ENCODE results near the gene COX5A.
A peak's percentile ranks its signal among the peaks of the same experiment; 100 is the strongest.

Gene COX5A

DNA sequence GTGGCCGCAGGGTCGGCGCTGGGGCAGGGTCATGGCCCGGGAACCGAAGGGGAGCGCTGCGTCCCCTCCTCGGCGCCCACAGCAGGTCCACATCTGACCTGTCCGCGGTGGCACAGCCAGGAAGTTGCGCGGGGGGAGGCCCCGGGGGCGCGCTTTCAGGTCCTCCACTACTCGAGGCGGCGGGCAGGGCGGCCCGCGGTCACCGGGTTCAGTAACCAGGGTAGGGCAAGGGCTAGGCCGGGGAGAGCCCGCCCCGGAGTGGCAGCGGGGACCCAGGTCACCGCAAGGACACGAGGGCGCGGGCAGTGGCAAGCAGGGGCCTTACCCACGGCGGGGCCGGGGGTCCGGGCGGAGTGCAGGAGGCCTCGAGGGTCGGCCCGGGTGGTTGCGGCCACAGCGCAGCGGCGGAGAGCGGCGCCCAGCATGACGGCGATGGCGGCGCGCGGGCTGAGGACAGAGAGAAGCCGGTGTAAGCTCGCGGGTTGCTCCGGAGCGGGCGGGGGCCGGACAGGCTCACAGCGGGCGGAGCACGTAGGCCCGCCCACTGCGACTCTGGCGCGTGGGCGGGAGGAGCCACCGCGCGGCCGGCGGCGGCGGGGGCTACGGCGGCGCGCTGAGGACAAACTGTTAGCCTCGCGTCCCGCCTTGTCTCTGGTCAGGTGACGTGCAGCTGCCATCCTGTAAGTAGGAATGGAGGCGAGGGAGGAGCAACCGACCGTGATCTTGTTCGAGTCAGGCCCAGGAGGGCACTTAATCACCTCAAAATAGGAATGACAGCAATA is at the start of gene COX5A:
TSS of gene COX5A (minus strand) at position 484 of the 782 bp plus-strand sequence. CDS start at position 425, 59 bp downstream.
- DNase-seq (ENCODE audit: low spot score): peak; percentile 99

DNA sequence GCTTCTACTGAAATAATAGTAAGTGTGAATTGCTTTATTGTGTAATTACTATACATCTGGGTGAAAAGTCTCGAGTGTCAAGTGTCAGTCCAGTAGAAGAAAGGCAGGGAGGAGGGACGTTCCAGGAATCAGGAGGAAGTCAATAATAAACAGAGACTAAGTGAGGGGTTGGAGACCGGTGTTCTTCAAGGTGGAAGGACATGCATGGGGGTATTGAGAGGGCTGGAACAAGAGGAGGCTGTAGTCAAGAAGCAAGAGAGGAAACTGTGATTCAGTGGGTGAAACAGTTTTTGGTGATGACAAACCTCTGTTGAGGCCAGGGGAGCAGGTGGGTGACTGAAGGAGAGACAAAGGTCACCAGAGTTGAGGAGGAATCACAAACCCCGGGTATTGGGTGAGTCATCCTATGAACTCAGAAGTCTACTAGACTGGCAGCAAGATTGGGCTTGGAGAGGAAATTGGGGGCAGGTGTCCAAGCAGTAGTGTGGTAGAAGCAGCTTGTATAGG is 45.9 kb upstream of the COX5A start:
- DNase-seq (ENCODE audit: low spot score): peak; percentile 32

DNA sequence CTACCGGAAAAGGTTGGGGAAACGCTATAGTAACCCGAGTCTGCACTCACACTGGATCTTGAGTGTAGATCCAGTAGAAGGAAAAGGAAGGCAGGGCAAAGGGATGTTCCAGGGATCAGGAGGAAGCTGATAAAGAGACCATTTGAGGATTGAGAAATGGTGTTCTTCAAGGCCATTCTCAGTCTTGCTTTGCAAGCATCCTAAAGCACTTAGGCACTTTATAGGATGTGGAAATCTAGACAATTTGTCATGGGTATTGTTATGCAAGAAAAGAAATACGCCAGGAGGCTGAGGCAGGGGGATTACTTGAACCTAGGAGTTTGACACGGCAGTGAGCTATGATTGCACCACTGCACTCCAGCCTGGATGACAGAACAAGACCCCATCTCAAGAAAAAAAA is 44.3 kb upstream of the COX5A start:
- no peak for DNase-seq (ENCODE audit: low spot score)

DNA sequence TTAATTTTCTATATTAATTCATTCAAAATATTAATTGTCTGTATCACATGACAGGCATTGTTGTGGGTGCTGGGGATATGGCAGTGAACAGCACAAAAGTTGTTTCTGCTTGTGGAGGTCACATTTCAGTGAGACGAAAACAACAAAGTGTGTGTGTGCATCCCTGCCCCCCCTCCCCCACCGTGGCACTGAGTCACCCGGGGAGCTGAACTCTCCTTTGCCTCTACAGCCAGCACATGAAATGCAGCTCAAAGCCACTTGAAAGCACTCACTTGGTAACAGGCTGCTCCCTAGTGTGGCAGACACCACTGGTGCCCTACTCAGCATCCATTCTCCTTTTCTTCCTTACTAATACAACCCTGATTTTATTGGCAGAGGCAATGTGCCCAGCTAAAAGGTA is 40.6 kb upstream of the COX5A start:
- no peak for DNase-seq (ENCODE audit: low spot score)

DNA sequence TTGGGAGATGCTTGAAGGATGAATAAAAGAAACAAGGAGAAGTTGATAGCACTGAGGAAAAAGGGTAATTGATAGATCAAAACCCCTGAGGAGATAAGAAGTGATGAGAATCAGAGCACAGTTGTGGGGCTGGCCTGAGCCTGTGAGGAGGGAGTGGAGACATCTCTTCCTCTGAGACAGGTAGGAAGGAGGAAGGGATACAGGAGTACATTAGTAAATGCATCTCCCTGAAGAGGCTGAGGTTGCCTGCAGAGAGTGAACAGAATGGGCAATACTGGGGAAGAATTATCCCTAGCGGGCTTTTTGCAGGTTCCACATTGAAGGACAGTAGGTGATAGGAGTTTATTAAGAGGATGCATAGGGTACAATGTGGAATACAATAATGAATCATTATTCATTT is 40.2 kb upstream of the COX5A start:
- no peak for DNase-seq (ENCODE audit: low spot score)

DNA sequence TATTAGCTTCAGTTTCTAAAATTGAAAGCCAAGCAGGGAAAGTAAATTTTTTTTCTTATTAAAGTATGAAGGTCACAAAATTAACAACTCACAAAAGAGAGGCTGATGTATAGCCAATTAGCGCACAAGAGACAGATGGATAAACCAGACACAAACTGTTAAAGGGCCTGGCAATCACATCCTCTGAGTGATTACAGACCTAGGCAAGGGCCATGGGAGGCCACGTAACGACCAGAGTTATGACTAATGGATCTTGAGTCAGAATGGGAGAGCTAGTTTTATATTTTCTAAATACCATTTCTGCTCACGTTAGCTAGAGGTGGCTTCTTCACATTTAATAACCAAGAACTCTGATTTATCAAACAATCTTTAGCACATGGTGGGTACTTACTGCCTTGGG is 39.7 kb upstream of the COX5A start:
- DNase-seq (ENCODE audit: low spot score): no peak

DNA sequence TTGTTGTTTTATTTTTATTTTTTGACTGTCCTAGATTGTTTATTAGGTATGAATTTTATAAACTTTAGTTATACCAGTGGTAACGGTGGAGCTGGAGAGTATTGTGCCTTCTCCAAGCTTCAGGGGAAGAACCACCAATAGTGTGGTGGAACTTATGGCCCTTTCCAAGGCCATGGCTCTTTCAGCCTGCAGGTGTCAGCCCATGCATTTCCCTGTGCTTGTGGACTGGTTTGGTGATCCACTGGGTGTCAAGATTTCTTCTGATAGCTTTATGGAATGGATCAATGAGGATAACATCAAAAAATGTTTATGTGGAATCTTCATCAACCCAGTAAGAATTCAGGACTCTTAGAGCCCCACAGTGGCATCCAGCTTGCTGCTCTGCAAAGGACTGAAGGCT is 38.3 kb upstream of the COX5A start:
- DNase-seq (ENCODE audit: low spot score): no peak

DNA sequence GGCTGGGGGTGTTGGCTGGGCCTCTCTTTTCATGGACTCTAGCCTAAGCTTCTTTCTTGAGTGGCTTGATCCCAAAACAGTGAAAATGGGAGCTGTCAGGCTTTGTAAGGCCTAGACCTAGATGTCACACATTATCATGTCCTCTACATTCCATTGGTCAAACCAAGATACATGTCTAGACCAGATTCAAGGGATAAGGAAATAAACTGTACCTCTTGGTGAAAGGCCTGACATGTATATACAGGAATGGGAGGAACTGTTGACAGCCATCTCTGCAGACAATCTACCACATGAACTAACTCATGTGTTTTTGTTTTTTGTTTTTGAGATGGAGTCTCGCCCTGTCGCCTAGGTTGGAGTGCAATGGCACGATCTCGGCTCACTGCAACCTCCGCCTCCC is 29.8 kb upstream of the COX5A start:
- no peak for DNase-seq (ENCODE audit: low spot score)

DNA sequence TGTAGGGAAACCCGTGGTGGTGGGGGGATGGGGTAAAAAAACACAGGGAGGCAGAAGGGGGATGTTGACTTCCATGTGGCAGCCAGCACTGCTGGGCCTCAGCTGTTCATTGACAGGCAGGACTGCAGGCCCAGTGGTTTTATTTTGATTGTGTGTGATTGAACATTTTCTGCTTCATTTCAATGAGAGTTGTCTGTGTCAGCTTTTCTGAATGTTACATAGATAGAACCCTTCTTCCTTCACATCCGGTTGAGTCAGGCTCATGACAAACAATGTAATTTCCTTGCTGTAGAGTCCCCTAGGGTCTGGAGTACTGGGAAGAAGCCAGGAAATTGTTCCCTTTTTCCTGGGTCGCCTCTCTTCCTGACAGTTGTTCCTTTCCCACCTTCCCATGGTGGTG is 26.9 kb upstream of the COX5A start:
- no peak for DNase-seq (ENCODE audit: low spot score)

DNA sequence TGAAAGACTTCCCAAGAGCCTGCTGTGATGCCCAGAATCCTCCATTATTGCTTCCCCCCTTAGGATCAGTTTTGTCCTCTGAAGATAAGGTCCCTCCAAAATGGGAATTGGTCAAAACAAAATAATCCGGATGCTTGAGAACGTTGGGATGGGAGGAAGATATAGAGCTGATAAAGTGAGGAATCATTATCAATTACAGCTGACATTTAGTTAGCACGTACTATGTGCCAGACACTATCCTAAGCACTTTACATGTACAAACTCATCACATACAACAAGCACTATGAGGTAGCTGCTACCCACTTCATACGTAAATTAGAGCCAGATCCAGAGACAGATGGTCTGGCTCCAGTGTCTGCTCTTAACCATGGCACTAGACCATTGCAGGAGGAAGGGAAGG is 25.3 kb upstream of the COX5A start:
- no peak for DNase-seq (ENCODE audit: low spot score)

DNA sequence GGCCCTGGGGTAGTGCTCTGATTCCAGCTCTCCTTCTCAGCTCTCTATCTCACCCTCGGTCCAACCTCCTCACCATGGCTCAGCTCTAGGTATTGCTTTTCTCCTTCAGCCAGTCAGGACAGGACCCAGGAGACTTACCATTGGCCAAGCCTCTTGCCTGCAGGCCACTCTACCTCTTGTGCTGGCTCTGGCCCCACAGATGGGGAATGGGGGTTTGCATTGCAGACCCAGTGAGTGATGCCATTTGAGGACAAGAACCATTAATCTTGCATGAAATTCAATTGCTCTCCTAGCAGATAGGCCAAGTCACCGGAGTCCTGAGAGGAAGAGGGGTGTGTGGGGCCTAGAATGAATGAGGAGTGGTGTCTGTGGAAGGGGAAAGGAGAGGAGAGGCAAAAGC is 24.8 kb upstream of the COX5A start:
- no peak for DNase-seq (ENCODE audit: low spot score)

DNA sequence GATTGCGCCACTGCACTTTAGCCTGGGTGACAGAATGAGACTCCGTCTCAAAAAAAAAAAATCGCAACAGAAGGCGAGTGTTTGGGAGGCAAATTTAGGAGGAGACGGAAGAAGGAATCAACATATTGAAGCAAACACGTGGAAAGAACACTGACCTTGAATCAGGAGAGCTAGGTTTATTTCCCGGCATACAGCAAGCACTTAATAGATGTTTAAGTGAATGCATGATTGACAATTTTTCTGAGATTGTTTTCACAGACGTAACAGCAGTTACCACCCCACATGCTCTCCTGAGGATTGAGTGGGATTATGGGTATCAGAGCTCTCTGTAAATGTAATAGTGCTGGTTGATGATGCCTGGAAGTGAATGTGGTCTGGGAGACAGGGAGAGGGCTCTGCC is 24.3 kb upstream of the COX5A start:
- no peak for DNase-seq (ENCODE audit: low spot score)

DNA sequence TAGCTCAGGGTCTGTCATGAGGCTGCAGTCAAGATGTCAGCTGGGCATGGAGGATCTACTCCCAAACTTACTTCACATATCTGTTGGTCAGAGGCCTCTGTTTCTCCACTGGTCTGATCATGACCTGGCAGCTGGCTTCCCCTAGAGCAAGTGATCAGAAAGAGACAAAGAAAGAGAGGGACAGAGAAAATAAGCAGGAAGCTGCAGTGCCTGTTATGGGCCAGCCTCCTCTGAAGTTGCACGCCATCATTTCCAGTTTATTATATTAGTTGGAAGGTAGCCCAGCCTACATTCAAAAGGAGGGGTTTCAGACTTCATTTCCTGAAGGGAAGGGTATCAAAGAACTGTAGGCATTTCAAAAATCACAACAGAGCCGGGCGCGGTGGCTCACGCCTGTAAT is 23.7 kb upstream of the COX5A start:
- no peak for DNase-seq (ENCODE audit: low spot score)

DNA sequence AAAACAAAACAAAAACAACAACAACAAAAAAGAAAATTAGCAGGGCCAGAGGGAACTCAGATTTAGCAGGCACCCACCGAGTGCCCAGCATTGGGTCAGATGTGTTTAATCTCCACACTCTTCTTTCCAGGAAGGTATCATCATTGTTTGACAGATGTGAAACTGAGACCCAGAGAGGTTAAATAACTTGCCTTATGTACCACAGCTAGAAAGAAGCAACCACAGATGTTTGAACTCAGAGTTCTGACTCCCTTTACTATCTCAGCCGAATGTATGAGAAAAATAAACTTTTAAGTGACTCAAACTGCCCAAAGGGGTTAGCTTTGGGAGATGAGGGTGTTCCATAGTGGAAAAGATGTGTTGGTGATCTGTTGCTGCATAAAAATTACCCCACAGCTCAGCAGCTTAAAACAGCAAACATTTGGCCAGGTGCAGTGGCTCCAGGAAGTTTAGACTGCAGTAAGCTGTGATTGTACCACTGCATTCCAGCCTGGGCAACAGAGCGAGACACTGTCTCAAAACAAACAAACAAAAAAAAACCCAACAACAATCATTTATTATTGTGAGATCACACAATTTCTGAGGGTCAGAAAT is 23.2 kb upstream of the COX5A start:
- DNase-seq (ENCODE audit: low spot score): no peak

DNA sequence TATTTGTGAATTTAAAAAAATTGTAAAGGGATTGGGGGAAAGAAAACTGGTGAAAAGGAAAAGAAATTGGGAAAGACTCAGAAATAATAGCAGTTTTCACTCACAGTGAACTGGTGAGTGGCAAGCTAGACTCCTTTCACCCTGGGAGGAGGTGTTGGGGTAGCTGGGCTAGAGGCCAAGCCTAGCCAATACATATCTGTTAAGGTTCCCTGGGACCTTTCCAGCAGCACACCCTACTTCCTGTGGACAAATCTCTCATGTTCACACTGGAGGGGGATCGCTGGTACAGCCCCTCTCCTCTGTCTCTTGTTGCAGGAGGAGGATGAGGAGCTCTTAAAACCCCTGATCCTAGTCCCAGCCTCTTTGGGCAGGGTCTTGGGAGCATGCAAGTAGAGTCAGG is 22.4 kb upstream of the COX5A start:
- no peak for DNase-seq (ENCODE audit: low spot score)

DNA sequence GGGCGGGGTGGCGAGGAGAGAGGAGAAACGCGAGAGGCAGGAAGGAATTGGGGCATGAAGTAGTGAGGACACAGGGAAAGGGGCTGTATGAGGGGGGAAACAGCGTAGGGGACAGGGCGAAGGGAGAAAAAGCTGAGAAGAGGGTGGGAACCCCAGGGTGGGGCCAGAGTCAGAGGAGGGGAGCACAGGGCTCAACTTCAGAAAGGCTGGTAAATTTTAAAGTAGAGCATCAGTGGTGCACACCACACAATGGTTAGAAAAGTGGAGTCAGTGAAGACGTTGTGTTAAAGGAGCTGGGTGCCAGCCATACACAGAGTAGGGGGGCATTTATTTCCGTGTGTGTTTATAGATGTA is 21.7 kb upstream of the COX5A start:
- no peak for DNase-seq (ENCODE audit: low spot score)

DNA sequence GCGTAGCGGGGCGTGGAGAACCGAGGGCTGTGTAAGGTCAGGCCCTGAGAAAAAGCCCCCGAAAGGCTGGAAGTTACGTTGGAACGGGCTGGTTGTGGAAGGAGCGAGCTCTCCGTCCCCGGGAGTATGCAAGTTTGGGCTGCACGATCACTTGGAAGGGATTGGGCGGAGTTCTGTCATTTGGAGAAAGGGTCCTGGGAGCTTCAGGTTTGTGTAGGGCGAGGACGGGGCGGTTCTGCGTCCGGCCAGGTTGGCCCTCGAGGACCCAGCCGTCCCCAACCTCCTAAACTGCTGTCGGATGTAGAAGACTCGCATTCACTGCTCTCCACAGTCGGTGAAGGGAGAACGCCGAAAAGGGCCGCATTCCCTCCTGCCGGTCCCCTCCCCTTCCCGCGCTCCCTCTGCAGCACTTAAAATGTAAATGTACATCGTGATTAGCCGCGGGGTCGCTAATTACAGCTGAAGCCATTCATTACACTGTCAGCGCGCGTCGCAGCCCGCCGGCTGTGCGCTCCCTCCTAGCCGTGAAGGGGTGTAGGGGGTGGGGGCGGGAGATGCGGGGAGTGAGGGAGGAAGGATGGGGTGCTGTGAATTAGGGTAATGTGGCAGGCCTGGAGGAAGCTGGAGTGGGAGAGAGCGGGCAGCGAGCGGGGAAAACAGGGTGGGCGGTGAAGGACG is 21.2 kb upstream of the COX5A start:
- no peak for DNase-seq (ENCODE audit: low spot score)

DNA sequence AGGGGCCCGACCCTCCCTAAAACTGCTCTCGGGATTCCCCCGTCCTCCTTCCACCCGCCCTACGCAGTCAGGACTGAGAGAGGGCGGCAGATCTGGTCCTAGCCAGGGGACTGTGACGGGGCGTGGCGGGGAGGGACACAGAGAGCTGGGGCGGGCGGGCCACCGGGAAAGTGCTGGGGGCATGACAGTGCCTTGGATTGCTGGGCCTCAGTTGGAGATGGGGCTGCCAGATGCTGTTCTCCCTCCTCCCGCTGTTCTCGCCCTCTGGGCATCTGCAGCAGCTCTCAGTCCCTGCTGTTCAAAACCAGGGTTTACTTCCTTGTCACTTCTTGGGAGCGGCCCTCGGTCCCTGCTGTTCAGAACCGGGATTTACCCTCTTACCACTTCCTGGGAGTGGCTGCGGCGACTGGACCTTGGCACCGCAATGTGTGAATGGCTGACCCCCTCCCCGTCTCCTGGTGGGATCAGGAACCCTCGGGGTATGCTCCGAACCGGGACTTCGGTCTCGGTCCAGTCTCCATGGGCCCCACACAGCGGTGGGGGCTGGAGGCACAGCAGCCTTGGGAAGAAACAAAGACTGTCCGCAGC is 20.5 kb upstream of the COX5A start:
- peak; percentile 87 for DNase-seq (ENCODE audit: low spot score)

DNA sequence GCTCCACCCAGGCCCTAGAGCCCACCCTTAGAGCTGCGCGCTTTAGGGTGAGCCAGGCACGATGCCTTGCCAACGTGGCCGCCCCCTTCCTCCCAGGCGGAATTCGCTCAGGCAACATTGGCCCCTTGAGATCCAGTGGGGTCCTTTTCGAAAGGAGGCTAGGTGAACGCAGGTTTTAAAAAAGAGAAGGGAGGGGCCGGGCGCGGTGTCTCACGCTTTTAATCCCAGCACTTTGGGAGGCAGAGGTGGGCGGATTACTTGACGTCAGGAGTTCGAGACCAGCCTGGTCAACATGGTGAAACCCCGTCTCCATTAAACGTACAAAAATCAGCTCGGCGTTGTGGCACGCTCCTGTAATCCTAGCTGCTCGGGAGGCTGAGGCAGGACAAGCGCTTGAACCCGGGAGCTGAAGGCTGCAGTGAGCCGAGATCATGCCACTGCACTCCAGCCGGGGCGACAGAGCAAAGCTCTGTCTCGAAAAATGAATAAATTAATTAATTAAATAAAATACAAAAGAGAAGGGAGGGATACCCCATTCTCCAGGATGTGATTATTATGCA is 19.7 kb upstream of the COX5A start:
- no peak for DNase-seq (ENCODE audit: low spot score)

DNA sequence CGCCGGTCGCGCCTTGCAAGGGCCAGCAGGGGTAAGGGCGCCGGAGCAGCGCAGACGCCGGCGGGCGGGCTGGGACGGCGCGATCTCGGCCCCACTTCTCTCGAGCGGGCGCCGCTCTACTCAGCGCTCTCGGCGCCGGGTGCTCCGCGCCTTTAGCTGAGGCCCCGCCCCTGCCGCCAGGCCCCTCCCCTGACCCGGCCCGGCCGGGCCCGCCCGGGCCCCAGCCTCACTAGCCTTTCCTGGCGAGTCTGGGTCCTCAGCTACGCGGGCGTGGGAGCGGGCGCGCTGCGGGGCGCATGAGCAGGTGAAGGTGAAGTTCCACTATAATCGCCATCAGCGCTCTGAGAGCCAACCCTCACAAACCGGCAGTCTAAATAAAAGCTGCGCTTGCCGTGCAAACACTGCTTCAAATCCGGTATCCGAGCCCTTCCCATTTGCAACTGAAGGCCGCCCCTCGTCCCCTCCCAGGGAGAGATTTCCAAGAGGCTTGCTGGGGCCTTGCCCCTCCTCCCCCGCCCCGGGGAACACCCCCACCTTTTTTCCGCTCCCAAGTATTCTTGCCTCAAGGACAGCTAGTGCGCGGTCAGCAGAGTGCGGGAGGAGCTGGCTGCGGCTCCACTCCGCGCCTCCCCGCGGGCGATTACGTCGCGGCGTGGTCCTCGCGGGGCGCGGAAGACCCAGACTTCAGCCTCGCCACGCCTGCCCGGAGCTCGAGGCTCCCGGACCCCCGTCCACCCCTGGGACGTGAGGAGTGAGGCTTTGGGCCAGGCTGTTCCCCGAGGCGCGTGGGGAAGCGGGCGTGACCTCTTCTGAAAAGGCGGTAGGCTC is 19.0 kb upstream of the COX5A start, which contains the start of gene RPP25:
TSS of gene RPP25 (minus strand) at position 125 of the 828 bp plus-strand sequence. CDS start 189 bp downstream, outside the sequence.
- DNase-seq (ENCODE audit: low spot score): peak; percentile 88
